Colonic mucosa (tissue), 4 donors: ENCODE results near the gene MTMR8. TPM values are rescaled to one million over a fixed set of nuclear protein-coding genes. Genes with fewer than 3 reads are reported as not detected.
A peak's percentile ranks its signal among the peaks of the same experiment; 100 is the strongest.
"Not testable (repeated sequence)": the region's sequence is repeated elsewhere in the genome, so short reads cannot be mapped to it uniquely, and the experiment has no call there.

Experiments used
- DNase-seq: peaks from one replicate; pipeline ENCODE4 v3.0.0-alpha.2; 2020
- H3K27ac ChIP-seq: fragments of 200-600 bp; one replicate; pipeline ENCODE4 v1.8.0; 2021
- H3K27me3 ChIP-seq: fragments of 200-600 bp; one replicate; pipeline ENCODE4 v1.8.0; 2021
- H3K36me3 ChIP-seq: fragments of 200-600 bp; one replicate; pipeline ENCODE4 v1.8.0; 2021
- H3K4me1 ChIP-seq: fragments of 200-600 bp; one replicate; pipeline ENCODE4 v1.8.0; 2021; ENCODE audit warnings: mild to moderate bottlenecking
- H3K4me3 ChIP-seq: fragments of 200-600 bp; one replicate; pipeline ENCODE4 v1.8.0; 2021
- H3K9ac ChIP-seq, 2 donors: one replicate each; pipeline ENCODE4 v1.7.0; 2013; ENCODE audit warnings: control low read depth in 2 of 2, low read depth in 2 of 2, low read length in 2 of 2
- H3K9me3 ChIP-seq: fragments of 200-600 bp; one replicate; pipeline ENCODE4 v1.8.0; 2021
- intact Hi-C: fragments of 100-400 bp; cut with DNase I; formaldehyde crosslinking; loops from one replicate; pipeline ENCODE4 v1.14.1; 2022
- total RNA-seq, 2 donors: library from RNA; stranded (reverse); fragmentation: NEBNext Ultra II Directional in 1 of 2; extraction: Animal tissue kit (Norgen Biotek cat#: 25700) in 1 of 2; gene quantifications; one replicate each; pipeline ENCODE4 v1.2.1, GENCODE V29; 2021
- TF ChIP-seq, protein P1 (sequence below): fragments of 200-600 bp; IDR thresholded peaks from one replicate; pipeline ENCODE4 v1.8.0; 2022; ENCODE audit warnings: antibody characterized with exemption, mild to moderate bottlenecking
- donor health status: healthy.
- donor health status: DM: no; HTN: no; CAD: no.
- donor health status: DM: no; HTN: no; CAD: no.

The MTMR8 gene
- total RNA-seq, 2 donors from 2014 or later = 5.8 to 6.9 TPM

DNA sequence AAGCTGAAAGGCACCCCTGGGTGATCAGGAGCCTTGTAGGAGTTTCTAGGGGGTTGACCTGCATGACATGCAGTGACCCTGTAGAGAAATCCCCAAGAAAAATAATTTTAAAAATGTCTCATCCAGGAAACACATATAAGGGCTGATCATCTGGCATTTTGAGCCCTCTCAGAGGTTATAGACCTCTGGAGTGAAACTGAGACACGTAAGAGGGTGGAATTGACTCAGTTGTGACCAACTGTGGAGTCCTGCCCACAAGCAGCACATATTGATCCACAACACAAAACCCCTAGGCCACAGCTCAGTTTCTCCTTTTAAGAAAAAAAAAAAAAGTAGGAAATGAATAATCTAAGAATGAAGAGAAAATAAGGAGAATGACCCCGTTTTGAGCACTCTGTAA lies 32.5 kb upstream of the MTMR8 start:
- TF ChIP-seq, protein P1, sequence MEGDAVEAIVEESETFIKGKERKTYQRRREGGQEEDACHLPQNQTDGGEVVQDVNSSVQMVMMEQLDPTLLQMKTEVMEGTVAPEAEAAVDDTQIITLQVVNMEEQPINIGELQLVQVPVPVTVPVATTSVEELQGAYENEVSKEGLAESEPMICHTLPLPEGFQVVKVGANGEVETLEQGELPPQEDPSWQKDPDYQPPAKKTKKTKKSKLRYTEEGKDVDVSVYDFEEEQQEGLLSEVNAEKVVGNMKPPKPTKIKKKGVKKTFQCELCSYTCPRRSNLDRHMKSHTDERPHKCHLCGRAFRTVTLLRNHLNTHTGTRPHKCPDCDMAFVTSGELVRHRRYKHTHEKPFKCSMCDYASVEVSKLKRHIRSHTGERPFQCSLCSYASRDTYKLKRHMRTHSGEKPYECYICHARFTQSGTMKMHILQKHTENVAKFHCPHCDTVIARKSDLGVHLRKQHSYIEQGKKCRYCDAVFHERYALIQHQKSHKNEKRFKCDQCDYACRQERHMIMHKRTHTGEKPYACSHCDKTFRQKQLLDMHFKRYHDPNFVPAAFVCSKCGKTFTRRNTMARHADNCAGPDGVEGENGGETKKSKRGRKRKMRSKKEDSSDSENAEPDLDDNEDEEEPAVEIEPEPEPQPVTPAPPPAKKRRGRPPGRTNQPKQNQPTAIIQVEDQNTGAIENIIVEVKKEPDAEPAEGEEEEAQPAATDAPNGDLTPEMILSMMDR = no peak
- no peak for DNase-seq
- Histone ChIP-seq H3K27ac (no peak overlapping the region), H3K27me3 (no peaks in the 10 kb centered on the region), H3K4me3 (no peak overlapping the region), H3K9me3 (no peaks in the 10 kb centered on the region), H3K36me3 (no peaks in the 10 kb centered on the region), H3K9ac (no peak overlapping the region), H3K4me1 (no peaks in the 10 kb centered on the region)
- intact Hi-C loops = no loop called here

DNA sequence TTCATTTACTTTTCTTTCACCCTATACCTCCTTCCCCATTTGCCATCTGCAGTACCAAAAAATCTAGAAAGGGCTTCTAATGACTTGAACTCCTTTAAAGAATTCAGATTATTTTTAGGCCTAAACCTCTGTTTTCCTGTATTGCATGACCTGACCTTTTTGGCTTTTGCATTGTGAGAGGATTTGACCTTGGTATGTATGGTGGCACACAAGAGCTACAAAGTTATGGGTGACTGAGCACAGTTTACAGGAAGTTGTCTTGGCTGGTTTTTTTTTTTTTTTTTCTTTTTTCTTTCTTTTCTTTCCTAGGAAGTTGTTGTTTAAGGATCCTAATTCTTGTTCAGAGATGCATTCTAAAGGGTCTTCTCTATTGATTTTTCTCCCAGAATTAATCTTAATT lies 32.0 kb upstream of the MTMR8 start:
- no peaks in the 10 kb centered on the region for H3K27me3 ChIP-seq

DNA sequence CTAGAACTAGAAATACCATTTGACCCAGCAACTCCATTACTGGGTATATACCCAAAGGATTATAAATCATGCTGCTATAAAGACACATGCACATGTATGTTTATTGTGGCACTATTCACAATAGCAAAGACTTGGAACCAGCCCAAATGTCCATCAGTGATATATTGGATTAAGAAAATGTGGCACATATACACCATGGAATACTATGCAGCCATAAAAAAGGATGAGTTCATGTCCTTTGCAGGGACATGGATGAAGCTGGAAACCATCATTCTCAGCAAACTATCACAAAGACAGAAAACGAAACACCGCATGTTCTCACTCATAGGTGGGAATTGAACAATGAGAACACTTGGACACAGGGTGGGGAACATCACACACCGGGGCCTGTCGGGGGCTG lies 14.5 kb upstream of the MTMR8 start:
- H3K36me3 ChIP-seq, H3K9me3 ChIP-seq, DNase-seq, H3K9ac ChIP-seq, H3K4me1 ChIP-seq, H3K27ac ChIP-seq, intact Hi-C loops, H3K4me3 ChIP-seq, H3K27me3 ChIP-seq: not testable (repeated sequence)

More for the DNA sequence above, 32.0 kb upstream of the MTMR8 start:
- Histone ChIP-seq H3K27ac (no peak overlapping the region), H3K4me1 (no peaks in the 10 kb centered on the region), H3K4me3 (no peak overlapping the region), H3K9me3 (no peaks in the 10 kb centered on the region), H3K36me3 (no peaks in the 10 kb centered on the region), H3K9ac (no peak overlapping the region)
- DNase-seq = no peak
- TF ChIP-seq, protein P1 = no peak
- intact Hi-C loops = no loop called here

DNA sequence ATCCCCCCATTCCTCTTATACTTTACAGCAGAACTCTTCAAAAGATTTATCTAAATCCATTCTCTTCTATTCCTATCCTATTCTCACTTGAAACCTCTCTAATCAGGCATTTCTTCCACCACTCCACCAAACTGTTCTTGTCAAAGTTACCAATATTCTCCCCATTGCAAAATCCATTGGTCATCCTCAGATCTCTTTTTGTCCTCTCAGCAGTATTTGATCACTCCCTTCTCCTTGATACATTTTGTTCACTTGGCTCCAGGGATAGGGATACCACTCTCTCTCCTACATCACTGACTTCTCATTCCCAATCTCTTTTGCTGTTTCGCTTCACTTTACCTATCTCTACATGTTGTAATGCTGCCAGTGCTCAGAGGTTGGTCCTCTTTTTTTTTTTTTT lies 2.8 kb upstream of the MTMR8 start:
- TF ChIP-seq, protein P1 = no peak
- no peak for DNase-seq
- Histone ChIP-seq H3K4me1 (no peaks in the 10 kb centered on the region), H3K27me3 (no peaks in the 10 kb centered on the region), H3K9ac (no peak overlapping the region), H3K4me3 (no peak overlapping the region), H3K9me3 (no peaks in the 10 kb centered on the region), H3K27ac (no peak overlapping the region), H3K36me3 (no peaks in the 10 kb centered on the region)
- intact Hi-C loops = no loop called here

DNA sequence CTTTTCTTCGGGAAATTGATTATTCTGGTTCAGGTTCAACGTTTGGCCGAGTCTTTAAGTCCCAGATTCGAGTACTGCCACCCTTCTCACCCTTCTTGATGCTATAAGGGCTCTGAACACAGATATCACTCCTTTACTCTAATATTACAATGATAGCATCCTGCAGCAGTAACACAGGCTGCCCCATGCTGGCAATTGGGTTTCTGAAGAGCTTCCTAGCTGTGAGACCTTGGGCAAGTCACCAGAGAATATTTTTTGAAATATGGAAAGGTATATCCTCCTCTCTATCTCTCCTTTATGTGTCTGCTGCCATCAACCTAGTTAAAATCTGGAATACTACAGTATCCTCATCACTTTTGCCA lies 297 bp upstream of the MTMR8 start:
- peak overlapping the region; percentile 58 for H3K4me3 ChIP-seq
- no peaks in the 10 kb centered on the region for H3K27me3 ChIP-seq
- H3K36me3 ChIP-seq = no peaks in the 10 kb centered on the region
- TF ChIP-seq, protein P1 = no peak
- H3K27ac ChIP-seq = no peak overlapping the region
- no peak for DNase-seq
- peak overlapping the region in 1 of 2 donors; percentile 68 for H3K9ac ChIP-seq
- no peaks in the 10 kb centered on the region for H3K9me3 ChIP-seq
- intact Hi-C loops = no loop called here
- no peaks in the 10 kb centered on the region for H3K4me1 ChIP-seq

DNA sequence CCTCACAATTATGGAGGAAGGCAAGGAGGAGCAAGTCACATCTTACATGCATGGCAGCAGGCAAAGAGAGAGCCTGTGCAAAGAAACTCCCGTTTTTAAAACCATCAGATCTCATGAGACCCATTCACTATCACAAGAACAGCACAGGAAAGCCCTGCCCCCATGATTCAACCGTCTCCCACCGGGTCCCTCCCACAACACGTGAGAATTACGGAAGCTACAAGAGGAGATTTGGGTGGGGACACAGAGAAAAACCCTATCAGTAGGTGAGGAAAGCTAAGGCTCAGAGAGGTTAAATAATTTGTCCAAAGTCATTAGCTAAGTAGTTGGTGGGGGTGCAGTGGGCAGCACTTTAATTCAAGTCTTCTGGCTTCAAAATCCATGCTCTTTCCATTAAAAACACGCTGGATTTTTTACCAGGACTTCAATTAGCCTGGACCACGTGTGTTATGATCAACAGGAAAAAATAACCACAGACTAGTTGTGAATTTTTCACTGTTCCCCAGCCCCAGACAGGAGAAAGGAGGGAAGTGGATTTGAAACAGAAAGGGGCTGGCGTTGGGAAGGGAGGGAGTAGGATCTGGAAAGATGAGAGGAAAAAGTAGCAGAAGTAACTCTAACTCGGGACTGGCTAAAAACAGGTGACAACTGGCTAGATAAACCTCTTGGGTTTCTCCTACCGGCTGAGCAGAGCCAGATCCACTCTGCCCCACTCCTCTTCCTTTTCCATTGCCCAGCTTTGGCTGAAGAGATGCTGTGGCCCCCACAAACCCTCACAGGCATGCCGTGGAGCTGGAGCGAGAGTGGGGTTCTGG lies 986 bp downstream of the MTMR8 start:
- H3K9ac ChIP-seq = peak overlapping the region; percentile 44 to 68
- TF ChIP-seq, protein P1 = no peak
- intact Hi-C loops = no loop called here
- no peak for DNase-seq
- no peaks in the 10 kb centered on the region for H3K4me1 ChIP-seq
- no peaks in the 10 kb centered on the region for H3K27me3 ChIP-seq
- peak overlapping the region; percentile 58 for H3K4me3 ChIP-seq
- no peaks in the 10 kb centered on the region for H3K36me3 ChIP-seq
- H3K27ac ChIP-seq = peak overlapping the region; percentile 34
- H3K9me3 ChIP-seq = no peaks in the 10 kb centered on the region
